GM21528 (cell line): ENCODE results near the gene CDK6.

ENCODE experiments used
- ATAC-seq: cut with Tn5 transposase; IDR thresholded peaks from one replicate; pipeline ENCODE4 v1.9.1; 2021; ENCODE audit warnings: mild to moderate bottlenecking, moderate library complexity; ENCODE audit not compliant: unreplicated experiment, low FRiP score

Gene CDK6

DNA sequence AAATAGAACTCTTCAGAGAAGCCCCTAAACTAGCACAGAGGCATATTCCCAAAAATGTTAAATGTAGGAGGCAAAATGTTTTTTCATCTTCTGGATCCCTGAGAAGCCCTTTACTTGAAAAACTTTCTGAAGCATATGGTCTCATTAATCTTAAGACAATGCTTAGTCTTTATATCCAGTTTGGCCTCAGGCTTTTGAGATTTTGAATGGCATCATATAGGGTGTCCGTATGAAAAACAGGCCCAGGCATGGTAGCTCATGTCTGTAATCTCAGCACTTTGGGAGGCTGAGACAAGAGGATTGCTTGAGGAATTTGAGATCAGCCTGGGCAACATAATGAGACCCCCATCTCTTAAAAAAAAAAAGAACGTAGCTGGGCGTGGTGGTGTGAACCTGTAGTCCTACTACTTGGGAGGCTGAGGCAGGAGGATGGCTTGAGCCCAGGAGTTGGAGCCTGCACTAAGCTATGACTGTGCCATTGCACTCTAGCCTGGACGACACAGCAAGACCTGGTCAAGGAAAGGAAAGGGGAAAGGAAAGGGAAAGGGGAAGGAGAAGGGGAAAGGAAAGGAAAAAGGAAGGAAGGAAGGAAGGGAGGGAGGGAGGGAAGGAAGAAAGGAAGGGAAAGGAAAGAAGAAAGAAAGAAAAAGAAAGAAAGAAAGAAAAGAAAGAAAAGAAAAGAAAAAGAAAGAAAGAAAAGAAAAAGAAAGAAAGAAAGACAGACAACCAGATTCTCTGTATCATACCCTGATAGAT is 119.4 kb downstream of the CDK6 start:
- ATAC-seq = no peak

DNA sequence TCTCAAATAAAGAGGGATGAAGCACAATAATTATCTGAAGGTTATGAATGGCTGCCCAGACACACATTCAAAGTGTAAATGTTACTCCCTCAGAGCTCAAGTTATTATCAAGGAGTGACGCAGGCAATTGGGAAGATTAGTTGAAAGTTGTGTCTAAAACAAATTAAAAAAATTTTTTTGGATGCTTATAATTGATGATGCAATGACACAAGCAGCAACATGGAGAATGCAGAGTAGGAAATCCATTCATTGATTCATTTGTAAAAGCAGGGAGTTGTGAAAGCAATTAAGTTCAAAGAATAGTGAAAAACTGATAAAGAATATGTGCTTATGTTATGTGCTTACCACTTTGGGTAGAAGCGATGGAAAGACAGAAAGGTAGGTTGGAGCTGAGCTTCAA is 120.4 kb downstream of the CDK6 start:
- no peak for ATAC-seq

DNA sequence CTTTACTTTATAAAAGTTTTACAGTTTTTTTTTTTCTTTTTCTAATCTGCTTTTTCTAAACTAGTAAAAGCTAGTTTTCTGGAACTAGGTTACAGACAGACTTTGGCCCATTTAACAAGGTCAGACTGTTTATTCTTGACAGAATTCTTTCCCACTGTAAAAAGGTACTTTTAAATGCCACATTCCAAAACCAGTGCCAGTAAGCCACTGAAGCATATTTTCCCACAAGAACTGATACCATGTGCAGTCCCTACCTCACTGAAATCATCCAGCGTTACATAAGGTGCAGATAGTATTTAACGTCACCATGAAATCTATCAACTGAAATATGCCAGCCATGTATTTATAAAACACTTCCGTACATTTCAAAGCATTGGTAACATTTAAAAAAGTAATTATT is 121.6 kb downstream of the CDK6 start:
- ATAC-seq = no peak

DNA sequence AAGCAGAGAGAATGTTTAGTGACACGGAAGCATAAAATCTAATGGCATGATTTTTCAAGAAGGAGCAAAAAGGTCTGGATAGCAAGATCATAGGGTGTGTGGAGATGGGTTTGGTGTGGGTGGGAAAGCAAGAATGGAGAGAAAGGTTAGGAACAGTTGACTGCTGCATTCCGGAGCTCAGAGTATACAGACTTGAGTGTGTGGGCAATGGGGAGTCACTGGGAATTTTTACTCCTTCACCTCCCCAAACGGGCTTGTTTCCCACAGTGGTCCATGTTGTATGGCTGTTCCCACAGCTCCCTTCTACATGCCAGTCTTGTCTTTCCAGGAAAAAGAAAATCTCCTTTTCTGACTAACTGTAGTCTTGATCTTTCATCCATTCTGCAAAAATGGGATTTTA is 122.1 kb downstream of the CDK6 start:
- no peak for ATAC-seq

DNA sequence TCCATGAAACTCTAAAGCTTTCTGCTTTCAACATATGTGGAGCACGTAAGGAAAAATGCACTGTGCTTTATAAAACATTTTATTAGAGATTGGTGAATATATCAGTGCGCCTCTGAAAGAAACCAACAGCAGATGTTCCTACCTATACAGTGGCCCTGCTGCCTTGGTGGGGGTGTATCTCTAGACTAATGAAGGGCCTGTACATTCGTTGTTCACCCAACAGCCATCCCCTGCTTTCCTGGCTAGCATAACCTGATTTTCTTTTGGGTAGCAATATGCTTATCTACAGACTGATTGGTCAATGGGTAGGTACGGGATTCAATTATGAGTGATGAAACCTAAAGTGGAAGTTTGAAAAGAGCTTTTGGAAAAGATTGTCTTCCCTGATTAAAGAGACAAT is 126.5 kb downstream of the CDK6 start:
- no peak for ATAC-seq

DNA sequence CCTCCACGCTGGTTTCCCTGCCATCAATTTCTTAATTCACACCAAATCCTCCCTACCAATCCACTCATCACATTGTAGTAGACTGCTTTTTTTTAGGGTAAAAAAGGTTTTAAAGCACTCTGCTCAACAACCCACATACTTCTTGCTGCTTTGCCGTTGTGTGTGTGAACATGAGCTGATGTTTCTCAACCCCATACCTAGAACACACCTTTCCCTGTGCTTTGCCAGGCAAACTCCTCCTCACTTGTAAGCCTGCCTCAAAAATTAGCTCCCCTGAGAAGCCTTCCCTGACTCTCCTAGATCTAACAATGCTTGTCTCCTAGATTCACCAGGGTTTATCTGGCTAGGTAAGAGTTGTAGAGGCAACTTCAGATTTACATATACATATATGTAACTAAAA is 127.2 kb downstream of the CDK6 start:
- ATAC-seq = no peak

DNA sequence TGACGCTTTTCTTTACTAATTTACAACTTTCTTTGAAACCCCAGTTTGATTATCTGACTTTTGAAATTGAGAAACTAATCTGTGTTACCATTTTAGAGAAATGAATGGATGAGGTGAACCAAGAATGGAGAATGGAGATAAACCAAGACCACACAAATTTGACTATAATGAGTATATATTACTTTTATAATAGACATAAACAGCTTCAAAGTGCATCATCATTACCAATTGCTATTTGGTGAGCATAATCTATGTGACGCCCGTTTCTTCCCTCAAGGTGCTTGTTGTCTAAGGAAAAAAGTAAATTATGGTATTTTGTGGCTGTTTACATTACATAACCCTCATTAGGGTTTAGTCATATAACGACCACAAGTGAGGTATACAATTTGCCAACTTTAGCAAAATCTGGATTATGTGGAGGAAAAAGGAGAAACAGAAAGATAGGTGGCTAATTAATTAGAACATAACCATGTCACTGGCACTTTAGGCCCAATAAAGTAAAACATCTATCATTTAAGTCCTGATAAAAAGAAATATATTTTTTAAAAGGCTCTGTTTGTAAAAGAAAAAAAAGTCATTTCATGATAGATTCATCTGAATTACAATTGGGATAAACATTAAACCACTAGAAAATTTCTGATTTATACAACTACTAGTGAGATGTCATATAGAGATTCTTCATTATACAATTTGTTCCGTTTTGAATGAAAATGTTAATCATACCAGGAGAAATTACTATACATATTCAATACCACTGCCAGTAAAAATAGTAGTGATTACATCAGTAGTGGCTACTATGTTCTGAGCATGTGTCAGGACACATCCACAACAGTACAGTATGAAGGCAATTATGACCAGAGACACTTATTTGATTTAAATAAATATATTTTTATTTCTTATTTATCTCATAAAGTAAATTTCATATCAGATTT is 128.0 kb downstream of the CDK6 start:
- no peak for ATAC-seq

DNA sequence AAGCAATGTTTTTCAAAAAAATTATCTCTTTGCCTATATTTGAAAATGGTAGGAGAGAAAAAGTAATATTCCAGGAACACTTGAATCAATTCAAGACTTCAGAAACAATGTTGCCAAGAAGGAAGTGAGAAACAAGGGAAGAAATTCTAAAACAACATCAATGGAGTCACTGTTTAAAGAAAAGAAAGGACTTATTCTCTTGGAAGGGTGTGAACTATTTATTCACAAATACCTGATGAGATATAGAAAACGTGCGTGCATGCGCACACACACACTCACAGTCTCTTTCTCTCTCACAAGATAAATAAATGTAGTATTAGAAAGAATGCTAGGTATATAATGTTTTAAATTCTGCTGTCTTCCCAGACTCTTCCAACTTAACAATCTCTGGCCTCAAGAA is 128.9 kb downstream of the CDK6 start:
- no peak for ATAC-seq

DNA sequence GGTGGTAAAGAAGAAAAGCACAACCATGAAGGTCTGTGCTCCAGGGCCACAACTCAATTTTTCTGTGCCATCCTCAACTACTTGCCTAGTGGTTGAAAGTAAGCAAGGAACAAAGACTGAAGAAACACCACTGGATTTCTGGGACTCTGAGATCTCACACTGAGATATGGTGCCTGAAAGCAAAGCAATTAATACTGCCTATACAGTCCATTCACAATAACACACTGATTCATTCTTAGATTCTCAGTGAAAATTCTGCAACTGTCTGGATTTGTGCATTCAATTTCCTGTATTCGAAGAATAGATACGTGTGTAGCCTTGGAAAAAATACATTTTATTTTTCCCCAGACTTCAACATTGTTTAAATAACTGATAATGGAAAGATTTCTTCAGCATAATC is 129.8 kb downstream of the CDK6 start:
- ATAC-seq = no peak

DNA sequence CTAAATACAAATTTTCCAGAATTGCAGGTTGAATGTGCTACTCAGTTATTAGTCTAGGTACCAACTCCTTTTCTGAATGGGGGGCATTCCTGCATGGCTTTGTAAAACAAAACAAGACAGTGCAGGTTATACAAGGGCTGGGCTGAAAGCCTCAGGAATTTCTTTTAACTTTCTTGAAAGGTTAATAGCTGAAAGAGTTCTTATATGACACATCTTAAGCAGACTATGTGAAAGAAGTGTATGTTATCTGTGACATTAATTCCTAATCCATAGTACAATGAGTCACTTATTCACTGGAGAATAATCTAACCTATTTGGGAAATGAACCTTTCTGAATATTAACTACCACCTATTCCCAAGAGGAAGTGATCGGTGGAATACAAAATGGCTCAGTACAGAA is 130.5 kb downstream of the CDK6 start:
- no peak for ATAC-seq

DNA sequence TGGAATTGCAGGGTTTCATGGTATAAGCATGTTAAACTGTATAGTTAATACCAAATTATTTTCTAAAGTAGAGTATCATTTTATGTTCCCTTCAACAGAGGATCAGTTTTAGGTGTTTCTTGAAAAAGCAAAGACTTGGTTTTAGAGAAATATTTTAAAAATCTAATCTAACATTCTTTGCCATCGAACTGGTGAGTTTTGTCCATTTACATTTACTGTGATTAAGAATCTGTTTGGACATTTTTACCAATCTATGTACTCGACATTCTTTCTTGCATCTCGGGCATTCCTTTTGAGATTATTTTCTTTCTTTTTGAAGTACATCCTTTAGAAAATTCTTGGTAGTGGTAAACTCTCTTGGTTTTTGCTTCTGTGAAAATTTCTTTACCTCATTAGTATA is 131.5 kb downstream of the CDK6 start:
- ATAC-seq = no peak

DNA sequence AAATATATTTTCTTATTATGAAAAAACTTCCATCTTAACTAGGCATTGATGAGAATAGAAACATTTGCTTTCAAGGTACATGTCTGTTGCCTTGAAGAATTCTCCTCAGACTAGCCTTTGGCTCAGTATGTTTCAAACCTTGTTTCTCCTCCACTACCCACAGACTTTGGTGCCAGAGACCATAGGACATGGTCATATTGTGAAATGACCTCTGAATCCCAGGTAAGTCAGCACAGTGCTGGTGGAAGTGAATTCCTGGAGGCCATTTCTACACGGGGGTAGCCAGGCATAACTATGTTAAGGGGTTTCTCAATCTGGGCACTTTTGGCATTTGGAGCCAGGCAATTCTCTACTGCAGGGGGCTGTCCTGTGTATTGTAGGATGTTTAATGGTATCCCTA is 133.8 kb downstream of the CDK6 start:
- no peak for ATAC-seq

DNA sequence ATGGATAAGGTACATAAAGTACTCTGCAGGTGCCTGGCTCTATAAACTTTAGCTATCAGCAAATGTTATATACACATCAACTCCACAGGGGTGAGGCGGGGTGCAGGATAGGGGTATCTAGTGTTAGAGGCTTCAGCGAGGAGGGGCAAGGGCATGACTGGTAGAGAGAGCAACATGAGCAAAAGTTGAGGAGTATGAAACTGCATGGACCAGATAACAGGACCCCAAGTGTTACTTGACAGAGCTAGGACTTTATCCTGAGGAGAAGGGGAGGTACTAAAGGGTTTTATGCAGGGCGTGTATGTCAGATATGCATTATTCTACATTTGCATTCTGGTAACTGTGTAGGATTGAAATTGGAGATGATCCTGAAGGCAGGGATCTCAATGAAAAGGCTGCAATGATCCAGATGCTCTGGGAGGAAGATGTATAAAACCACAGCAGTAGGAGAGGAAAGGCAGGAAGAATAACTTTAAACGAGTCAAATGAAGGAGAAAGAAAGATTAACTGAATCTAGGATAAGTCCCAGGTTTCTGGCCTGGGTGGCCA is 136.3 kb downstream of the CDK6 start:
- no peak for ATAC-seq

DNA sequence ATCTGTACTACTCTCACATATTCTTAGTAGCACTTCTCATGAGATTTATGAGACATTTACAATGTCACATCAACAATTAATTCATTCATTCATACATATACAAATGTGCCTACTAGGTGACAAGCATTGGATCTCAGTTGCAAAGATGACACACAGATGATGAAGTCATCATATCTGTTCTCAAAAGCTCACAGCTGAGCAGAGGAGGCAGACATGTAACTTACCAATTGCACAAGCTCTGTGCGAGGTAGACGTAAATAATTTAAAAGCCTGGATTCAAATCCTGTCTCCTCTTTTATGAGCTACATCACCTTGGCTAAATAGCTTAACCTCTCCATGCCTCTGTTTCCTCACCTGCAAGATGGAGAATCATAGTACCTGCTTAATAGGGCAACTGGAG is 136.8 kb downstream of the CDK6 start:
- no peak for ATAC-seq

DNA sequence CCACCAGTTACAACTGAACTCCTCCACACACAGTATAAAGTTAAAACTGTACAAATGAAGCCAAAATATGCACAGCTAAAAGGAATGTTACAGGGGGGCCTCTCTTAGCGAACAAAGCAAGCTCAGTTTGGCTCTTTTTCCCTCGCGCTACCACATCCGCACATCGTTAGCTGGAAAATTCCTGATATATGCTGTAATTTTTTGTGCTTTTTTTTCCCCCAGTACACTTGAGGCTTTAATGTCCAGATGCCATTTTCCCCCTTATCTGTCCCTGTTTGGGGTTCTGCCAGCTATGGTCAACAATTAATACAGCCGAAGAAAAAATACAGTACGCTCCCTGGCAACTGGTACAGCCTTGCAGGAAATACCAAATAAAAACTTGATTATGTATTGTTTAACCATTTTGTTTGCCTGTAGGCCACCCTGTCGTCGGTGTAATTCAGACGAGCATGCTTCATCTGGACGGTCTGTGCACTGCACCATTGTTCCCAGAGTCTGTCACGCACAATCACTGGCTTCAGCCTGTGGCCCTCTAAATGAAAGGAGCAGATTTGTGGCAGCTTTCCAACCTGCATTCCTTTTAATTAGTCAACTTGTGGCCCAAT is 138.0 kb downstream of the CDK6 start:
- no peak for ATAC-seq

DNA sequence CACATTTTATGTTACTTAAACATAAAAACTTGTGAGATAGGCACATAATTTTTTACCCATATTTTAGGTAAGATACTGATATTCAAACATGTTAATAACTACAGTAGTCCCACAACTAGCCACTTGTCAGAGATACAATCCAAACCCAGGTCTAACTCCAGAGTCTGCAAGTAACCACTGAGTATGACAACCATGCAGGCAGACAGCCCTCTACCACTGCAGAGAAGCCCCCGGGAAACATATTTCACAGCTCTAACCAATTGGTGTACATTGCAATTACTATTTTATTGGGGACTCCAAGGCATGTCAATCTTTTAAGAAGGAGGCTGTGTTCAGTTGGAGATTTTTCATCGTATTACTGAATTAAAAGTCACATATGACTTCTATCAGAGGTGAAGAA is 139.0 kb downstream of the CDK6 start:
- ATAC-seq = no peak

DNA sequence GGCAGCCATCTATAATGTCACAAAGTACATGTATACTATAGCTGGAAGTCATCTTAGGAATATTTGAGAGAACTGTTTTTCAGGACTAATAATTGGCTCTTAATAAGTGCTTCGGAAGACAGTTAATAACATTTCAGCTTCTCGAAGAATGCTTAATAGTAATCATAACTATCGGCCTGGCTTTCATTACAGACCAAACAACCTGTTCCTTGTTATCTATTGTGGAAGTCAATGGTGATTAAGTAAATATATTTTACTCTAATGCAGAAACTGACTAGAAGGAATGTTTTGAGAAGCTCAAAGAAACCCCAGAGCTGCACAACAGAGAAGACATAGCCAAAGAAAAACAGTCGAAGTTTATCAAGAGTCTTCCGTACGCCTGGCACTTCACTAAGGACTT is 139.4 kb downstream of the CDK6 start:
- ATAC-seq = no peak

DNA sequence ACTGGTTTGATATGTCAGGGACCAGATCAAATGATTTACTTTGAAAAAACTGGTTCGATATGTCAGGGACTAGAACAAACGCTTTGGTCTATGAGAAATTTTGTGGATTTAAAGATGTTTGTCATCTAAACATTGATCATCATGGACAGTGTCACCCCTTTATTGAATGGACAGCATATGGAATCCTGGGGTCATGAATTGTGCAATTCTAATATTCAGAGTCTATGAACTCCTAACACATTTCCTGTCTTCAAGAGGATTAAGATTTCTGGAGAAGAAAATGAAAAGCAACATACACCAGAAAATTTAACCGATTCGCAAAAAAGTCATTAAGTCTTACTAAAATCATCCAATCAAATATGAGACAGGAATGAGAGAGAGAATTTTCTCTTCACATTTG is 139.8 kb downstream of the CDK6 start:
- no peak for ATAC-seq

DNA sequence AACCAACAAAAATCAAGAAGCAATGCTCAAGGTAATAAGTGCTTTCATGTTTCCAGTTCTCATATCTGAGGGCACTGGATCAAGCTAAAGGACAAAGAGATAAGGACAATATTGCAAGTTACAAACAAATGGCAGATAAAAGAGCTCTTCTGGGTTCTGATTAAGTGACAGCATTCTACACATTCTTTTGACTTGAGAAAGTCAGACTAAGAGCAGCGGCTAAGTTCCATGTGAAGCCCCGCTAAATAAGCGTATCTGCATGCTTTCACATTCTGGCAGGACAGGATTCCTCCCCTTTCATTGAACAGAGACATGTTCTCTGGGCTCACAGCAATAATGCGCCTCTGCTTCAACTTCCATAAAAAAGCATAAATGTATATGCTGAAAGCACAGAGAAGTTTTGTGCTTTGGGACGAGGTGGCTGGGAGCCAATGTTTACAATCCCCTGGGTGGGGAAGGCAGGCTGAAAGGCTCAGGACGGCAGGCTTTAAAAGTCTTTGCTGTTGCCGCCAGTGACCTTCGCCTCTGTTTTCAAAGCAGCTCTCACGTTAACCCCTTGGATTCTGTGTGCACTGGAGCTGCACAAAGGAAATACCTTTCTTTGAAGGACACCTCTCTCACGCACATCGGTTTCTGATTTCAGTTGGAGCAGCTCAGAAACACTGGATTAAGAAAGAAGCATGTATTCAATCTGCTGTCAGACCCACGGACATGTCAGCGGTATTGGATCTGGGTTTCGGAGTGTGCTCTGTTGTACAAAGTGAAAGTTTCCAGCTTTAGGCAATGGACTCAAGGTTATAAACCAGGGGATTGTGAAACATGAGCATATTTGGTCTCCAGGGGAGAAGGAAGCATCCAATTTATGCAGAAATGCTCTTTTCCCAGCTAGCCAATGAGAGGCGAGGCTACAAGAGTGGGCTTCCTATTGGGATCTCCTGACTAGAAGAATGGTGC is 140.8 kb downstream of the CDK6 start:
- ATAC-seq = no peak

DNA sequence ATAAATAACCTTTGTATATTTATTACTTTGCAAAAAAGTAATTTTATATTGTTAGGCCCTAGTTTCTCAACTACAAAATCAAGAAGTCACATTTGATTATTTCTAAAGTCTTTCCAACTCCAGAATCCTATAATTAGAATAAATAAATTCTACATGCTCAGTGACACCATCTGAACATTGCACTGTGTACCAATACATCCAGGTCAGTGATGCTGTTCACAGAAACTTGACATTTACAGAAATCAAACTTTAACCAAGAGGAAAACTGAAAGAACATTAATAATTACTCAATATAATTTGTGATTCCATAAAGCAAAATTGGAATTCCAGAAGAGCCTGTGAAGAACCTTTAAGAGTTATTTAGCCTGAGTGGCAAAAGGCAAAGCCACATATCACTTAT is 142.2 kb downstream of the CDK6 start:
- ATAC-seq = no peak
